Heart left ventricle (tissue), 16 donors: ENCODE results near the gene PGRMC1. TPM values are rescaled to one million over a fixed set of nuclear protein-coding genes. Genes with fewer than 3 reads are reported as not detected.

Experiments used
- ATAC-seq, 4 donors: fragments of 200-7000 bp; cut with Tn5 transposase; one replicate each; pipeline ENCODE4 v1.9.1; 2020 to 2022; ENCODE audit warnings: moderate library complexity in 4 of 4, mild to moderate bottlenecking in 3 of 4, moderate number of reproducible peaks in 1 of 4
- DNase-seq, 5 donors: peaks; one replicate each; pipeline ENCODE4 v3.0.0-alpha.2; 2020
- H3K27ac ChIP-seq, 12 donors: fragments of 200-600 bp; sonication (generic) in 4 of 12; one replicate each; pipeline versions ENCODE4 v1.5.0 to v1.8.0; 2016 to 2022; ENCODE audit warnings: mild to moderate bottlenecking in 2 of 12
- H3K27me3 ChIP-seq, 9 donors: fragments of 200-600 bp; sonication (generic) in 2 of 9; one replicate each; pipeline versions ENCODE4 v1.5.1 to v1.8.0; 2016 to 2022; ENCODE audit warnings: mild to moderate bottlenecking in 3 of 9
- H3K36me3 ChIP-seq, 9 donors: fragments of 200-600 bp; sonication (generic) in 2 of 9; one replicate each; pipeline versions ENCODE4 v1.5.0 to v1.8.0; 2018 to 2022; ENCODE audit warnings: mild to moderate bottlenecking in 2 of 9
- H3K4me1 ChIP-seq, 12 donors: fragments of 200-600 bp; sonication (generic) in 4 of 12; one replicate each; pipeline versions ENCODE4 v1.5.0 to v1.8.0; 2016 to 2022; ENCODE audit warnings: mild to moderate bottlenecking in 3 of 12
- H3K4me3 ChIP-seq, 12 donors: fragments of 200-600 bp; sonication (generic) in 4 of 12; one replicate each; pipeline versions ENCODE4 v1.5.0 to v1.8.0; 2017 to 2022; ENCODE audit warnings: mild to moderate bottlenecking in 9 of 12, moderate library complexity in 4 of 12
- H3K9me3 ChIP-seq, 12 donors: fragments of 200-600 bp; sonication (generic) in 4 of 12; one replicate each; pipeline versions ENCODE4 v1.5.0 to v1.8.0; 2016 to 2022; ENCODE audit warnings: mild to moderate bottlenecking in 1 of 12
- POLR2A ChIP-seq, 2 donors: fragments of 450-650 bp; IDR thresholded peaks; one replicate each; pipeline ENCODE4 v1.6.1; 2017; ENCODE audit warnings: antibody characterized with exemption in 2 of 2, mild to moderate bottlenecking in 2 of 2, moderate library complexity in 2 of 2
- WGBS, 4 donors: extraction: QIAGEN DNeasy Blood & Tissue Kit in 2 of 4; methylation state at CpG; one replicate each; pipeline versions ENCODE4 v1.1.5 to v1.1.7; 2013 to 2018; 5-methylcytosine and 5-hydroxymethylcytosine counted together
- intact Hi-C, 10 donors: fragments of 100-400 bp; cut with DNase I; formaldehyde crosslinking; loops; one replicate each; pipeline versions ENCODE4 v1.11.1 to v1.14.2; 2022
- polyA plus RNA-seq, 2 donors: library from polyadenylated mRNA; stranded (reverse); fragments of 200-250 nt; gene quantifications; one replicate each; pipeline ENCODE4 v1.2.3, GENCODE V29; 2013
- total RNA-seq, 9 donors: library from RNA; depleted of rRNA in 2 of 9; stranded (reverse); fragments of >200 nt in 2 of 9; fragmentation: NEBNext Ultra II Directional in 3 of 9; extraction: Animal tissue kit (Norgen Biotek cat#: 25700) in 3 of 9; gene quantifications; one replicate each; pipeline versions ENCODE4 v1.1.0 to v1.2.4, GENCODE V29; 2016 to 2023
- TF ChIP-seq, protein P1 (sequence below), 12 donors: fragments of 200-600 bp; sonication (generic) in 4 of 12; IDR thresholded peaks; one replicate each; pipeline versions ENCODE4 v1.5.0 to v1.8.0; 2018 to 2022; ENCODE audit warnings: antibody characterized with exemption in 12 of 12, mild to moderate bottlenecking in 5 of 12
- donor health status: ischemic (EF 13 %, LVEDD 7.1; RV severe dilation, severe dysfunction).
- donor health status: healthy with polysubstance abuse.
- donor health status: DM: no; HTN: yes; CAD: no.
- donor health status: DM: no; HTN: no; CAD: no.
- donor health status: ischemic (EF 25% LVEDD 6.9; RV normal size, moderate dysfunction).
- donor health status: ischemic (EF 25% LVEDD 5.7; RV mildly dilated, moderate dysfunction).
- donor health status: healthy.
- donor health status: DM: yes; HTN: yes; CAD: no.
- donor health status: ischemic (EF 35%, LVEDD 5.7; RV mildly dilated, moderate dysfunction).
- donor health status: nonischemic (EF 11% LVEDD 7.7; RV severe dilation, severe dysfunction).
- donor health status: DM: yes; HTN: yes; CAD: no.
- donor health status: PGD.
- donor health status: ischemic (EF 29% LVEDD 5.4; RV normal size, mild dysfunction).
- donor health status: nonischemic (EF 23%, LVEDD 6.1; RV moderate dilation, normal function).

Gene PGRMC1
- total and polyA plus RNA-seq, 11 donors = 12.6 to 28.6 (median 18.9) TPM

DNA sequence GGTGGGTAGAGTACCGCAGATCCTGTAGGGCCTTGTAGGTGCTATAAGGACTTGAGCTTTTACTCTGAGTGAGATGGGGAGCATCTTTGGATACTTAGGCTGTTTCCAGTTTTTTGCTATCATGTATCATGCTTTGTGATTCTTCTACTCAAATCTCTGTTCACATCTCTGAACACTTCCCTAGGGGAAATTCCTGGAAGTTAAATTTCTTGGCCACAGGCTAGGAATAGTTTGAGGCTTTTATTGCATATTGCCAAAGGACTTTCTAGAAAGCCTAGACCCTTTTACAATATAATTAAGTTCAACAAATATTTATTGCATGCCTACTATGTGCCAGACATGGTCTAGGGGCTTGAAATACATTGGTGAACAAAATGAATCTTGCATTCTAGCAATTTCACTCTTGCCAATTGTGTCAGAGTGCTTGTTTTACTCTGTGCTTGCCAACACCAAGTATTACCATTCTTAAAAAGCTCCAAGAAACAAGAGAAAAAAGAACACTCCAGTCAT lies 4.1 kb upstream of the PGRMC1 start:
- intact Hi-C loops = loop anchor here in 1 of 10 donors (10.0 kb wide), 1 partner anchor 233 kb away; the partner anchor contains the start of gene SLC25A5
- H3K9me3 ChIP-seq = no peaks in the 10 kb centered on the region
- ATAC-seq = no peak
- H3K36me3 ChIP-seq = no peaks in the 10 kb centered on the region
- DNase-seq = no peak
- peaks cover 0 to 13% (median 0%) of the 10 kb centered on the region in 9 donors for H3K27me3 ChIP-seq
- no peak overlapping the region for H3K27ac ChIP-seq
- WGBS, 4 donors = 87 to 100% (median 95%) methylated on average over 1 of the region's 1 CpG
- peaks cover 0 to 8% (median 0%) of the 10 kb centered on the region in 12 donors for H3K4me1 ChIP-seq
- TF ChIP-seq, protein P1, sequence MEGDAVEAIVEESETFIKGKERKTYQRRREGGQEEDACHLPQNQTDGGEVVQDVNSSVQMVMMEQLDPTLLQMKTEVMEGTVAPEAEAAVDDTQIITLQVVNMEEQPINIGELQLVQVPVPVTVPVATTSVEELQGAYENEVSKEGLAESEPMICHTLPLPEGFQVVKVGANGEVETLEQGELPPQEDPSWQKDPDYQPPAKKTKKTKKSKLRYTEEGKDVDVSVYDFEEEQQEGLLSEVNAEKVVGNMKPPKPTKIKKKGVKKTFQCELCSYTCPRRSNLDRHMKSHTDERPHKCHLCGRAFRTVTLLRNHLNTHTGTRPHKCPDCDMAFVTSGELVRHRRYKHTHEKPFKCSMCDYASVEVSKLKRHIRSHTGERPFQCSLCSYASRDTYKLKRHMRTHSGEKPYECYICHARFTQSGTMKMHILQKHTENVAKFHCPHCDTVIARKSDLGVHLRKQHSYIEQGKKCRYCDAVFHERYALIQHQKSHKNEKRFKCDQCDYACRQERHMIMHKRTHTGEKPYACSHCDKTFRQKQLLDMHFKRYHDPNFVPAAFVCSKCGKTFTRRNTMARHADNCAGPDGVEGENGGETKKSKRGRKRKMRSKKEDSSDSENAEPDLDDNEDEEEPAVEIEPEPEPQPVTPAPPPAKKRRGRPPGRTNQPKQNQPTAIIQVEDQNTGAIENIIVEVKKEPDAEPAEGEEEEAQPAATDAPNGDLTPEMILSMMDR (IDR thresholded peaks at IDR 0.05) = no peak
- no peak for TF ChIP-seq POLR2A (IDR thresholded peaks at IDR 0.05)
- no peak overlapping the region for H3K4me3 ChIP-seq

DNA sequence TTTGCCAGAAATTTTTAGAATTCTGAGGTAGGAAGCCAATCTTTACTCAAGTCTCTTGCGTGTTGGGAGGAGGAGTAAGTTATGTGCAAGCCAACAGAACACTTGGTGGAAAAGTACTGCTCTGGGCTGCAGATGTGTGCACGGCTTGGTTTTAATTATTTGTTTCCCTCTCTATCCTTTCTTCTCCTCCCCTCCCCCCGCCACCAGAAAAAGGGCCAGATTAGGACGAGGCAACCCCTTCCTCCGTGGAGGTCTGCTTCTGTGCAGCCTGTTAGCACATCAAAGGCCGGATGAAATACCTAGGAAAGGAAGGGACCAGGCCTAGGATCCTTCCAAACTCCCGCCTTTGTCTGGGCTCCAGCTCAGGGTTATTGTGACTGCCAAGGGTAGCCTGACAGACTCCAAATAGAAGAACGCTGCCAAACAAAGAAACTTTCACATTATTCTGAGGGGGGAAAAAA lies 1.0 kb upstream of the PGRMC1 start:
- Histone ChIP-seq H3K4me1 (peaks cover 0 to 19% (median 1%) of the 10 kb centered on the region in 12 donors), H3K9me3 (no peaks in the 10 kb centered on the region), H3K27me3 (peaks cover 0 to 9% (median 0%) of the 10 kb centered on the region in 9 donors), H3K36me3 (no peaks in the 10 kb centered on the region), H3K4me3 (peak overlapping the region in 5 of 12 donors; percentile 72 to 96 (median 83)), H3K27ac (peak overlapping the region in 9 of 12 donors; percentile 63 to 89 (median 79))
- DNase-seq (peak in 2 of 5 donors; percentile 8 to 21), ATAC-seq (peak; percentile 7 to 31 (median 16))
- WGBS, 4 donors = 51 to 66% (median 55%) methylated on average over 8 of the region's 8 CpGs
- intact Hi-C loops = loop anchor here in 1 of 10 donors (10.0 kb wide), 1 partner anchor 230 kb away; the partner anchor contains the start of gene SLC25A5
- no peak for TF ChIP-seq POLR2A (IDR thresholded peaks at IDR 0.05)
- TF ChIP-seq, protein P1 (IDR thresholded peaks at IDR 0.05) = no peak

DNA sequence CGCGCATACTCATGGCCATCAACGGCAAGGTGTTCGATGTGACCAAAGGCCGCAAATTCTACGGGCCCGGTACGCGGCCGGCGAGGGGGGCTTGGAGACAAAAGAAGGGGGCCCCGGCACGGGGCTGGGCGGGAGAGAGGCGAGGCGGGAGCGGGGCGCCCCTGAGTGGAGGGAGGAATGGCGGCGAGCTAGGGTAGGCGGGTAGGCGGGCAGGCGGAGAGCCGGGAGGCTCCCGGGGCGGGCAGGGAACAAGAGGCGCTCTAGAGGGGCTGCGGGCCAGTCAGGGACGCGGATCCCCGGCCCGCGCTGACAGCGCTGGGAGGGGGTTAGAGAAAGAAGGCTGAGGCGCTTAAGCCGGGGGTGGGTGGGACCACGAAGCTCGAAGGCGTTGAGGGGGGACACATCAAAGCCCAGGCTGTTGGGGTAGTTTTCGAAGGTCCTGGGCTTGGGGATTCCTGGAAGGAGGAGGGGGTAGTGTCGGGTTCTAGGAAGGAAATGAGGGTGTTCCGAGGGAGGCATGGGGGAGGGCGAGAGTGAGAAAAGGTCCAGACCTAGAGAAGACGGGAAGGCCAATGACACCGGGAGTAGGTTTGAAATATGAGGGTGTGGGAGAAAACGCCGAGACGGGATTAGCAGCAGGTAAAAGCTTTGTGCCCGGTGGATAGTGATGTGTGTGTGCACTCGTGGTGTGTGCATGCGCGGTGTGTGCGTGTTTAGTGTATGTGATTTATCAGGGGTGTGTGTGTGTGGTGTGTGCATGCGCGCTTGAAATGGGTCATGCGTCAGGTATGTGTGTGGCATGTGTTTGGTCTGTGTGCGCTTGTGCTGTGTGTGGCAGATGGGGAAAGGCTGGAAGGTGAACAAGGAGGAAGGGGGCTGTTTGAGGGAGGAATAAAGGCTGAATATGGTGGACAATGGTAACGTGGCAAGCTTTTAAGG lies 807 bp downstream of the PGRMC1 start:
- H3K4me1 ChIP-seq = peaks cover 0 to 19% (median 1%) of the 10 kb centered on the region in 12 donors
- DNase-seq (peak in 3 of 5 donors; percentile 13 to 64 (median 29)), ATAC-seq (peak in 3 of 4 donors; percentile 27 to 57 (median 51))
- peaks cover 0 to 9% (median 0%) of the 10 kb centered on the region in 9 donors for H3K27me3 ChIP-seq
- intact Hi-C loops = loop anchor here in 2 of 10 donors (2.0 to 10.0 kb wide), 2 partner anchors 162 to 228 kb away; partner anchors contain the start of genes SLC25A43 (in 1 of the 2) and SLC25A5 (in 1 of the 2)
- WGBS, 4 donors = 1 to 41% (median 21%) methylated on average over 48 to 58 of the region's 58 CpGs
- H3K36me3 ChIP-seq = peaks cover 0 to 9% (median 0%) of the 10 kb centered on the region in 9 donors
- TF ChIP-seq, protein P1 (IDR thresholded peaks at IDR 0.05) = no peak
- H3K4me3 ChIP-seq = peak overlapping the region; percentile 54 to 96 (median 74)
- no peaks in the 10 kb centered on the region for H3K9me3 ChIP-seq
- H3K27ac ChIP-seq = peak overlapping the region; percentile 47 to 89 (median 80)
